ENCODE results near the gene L3MBTL1.
"Not testable (repeated sequence)": the region's sequence is repeated elsewhere in the genome, so short reads cannot be mapped to it uniquely, and the experiment has no call there.

The L3MBTL1 gene

GRCh38 chr20:43507150-43508080 is at the start of gene L3MBTL1:
Gene L3MBTL1, plus strand, starts transcription at chr20:43507697. Its CDS starts 5,807 bp downstream, at chr20:43513504.
- no peak for DNase-seq (ENCODE audit: low read depth in 2 of 2)

GRCh38 chr20:43458422-43458924 is 49.0 kb upstream of the L3MBTL1 start:
- DNase-seq (ENCODE audit: low read depth in 2 of 2), result no peak

GRCh38 chr20:43459022-43459942 is 48.2 kb upstream of the L3MBTL1 start:
- no peak for DNase-seq (ENCODE audit: low read depth in 2 of 2)

GRCh38 chr20:43460172-43460829 is 47.2 kb upstream of the L3MBTL1 start:
- DNase-seq (ENCODE audit: low read depth in 2 of 2), result no peak

- no peak for DNase-seq (ENCODE audit: low read depth in 2 of 2)
Measured at GRCh38 chr20:43460830-43461200, 46.7 kb upstream of the L3MBTL1 start.

GRCh38 chr20:43461894-43462659 is 45.4 kb upstream of the L3MBTL1 start:
- DNase-seq (ENCODE audit: low read depth in 2 of 2), result no peak

GRCh38 chr20:43462660-43463526 is 44.6 kb upstream of the L3MBTL1 start:
- DNase-seq (ENCODE audit: low read depth in 2 of 2), result no peak

GRCh38 chr20:43463527-43464218 is 43.8 kb upstream of the L3MBTL1 start:
- DNase-seq (ENCODE audit: low read depth in 2 of 2), result no peak

- DNase-seq (ENCODE audit: low read depth in 2 of 2), result no peak
Measured at GRCh38 chr20:43464219-43464790, 43.2 kb upstream of the L3MBTL1 start.

GRCh38 chr20:43465625-43465943 is 41.9 kb upstream of the L3MBTL1 start:
- DNase-seq (ENCODE audit: low read depth in 2 of 2), result no peak

GRCh38 chr20:43467589-43467988 is 39.9 kb upstream of the L3MBTL1 start:
- DNase-seq (ENCODE audit: low read depth in 2 of 2), result no peak

- no peak for DNase-seq (ENCODE audit: low read depth in 2 of 2)
Measured at GRCh38 chr20:43472671-43473380, 34.7 kb upstream of the L3MBTL1 start.

- DNase-seq (ENCODE audit: low read depth in 2 of 2), result no peak
Measured at GRCh38 chr20:43473381-43473704, 34.2 kb upstream of the L3MBTL1 start.

- no peak for DNase-seq (ENCODE audit: low read depth in 2 of 2)
Measured at GRCh38 chr20:43477193-43477592, 30.3 kb upstream of the L3MBTL1 start.

- DNase-seq (ENCODE audit: low read depth in 2 of 2), result no peak
Measured at GRCh38 chr20:43477619-43478018, 29.9 kb upstream of the L3MBTL1 start.

- no peak for DNase-seq (ENCODE audit: low read depth in 2 of 2)
Measured at GRCh38 chr20:43490038-43490437, 17.5 kb upstream of the L3MBTL1 start.

GRCh38 chr20:43492101-43492500 is 15.4 kb upstream of the L3MBTL1 start:
- no peak for DNase-seq (ENCODE audit: low read depth in 2 of 2)

GRCh38 chr20:43495388-43495787 is 12.1 kb upstream of the L3MBTL1 start:
- DNase-seq (ENCODE audit: low read depth in 2 of 2), result no peak

- not testable (repeated sequence) for DNase-seq (ENCODE audit: low read depth in 2 of 2)
Measured at GRCh38 chr20:43502021-43502420, 5.5 kb upstream of the L3MBTL1 start.
